ENCODE data around the gene SLC41A3.

DNA sequence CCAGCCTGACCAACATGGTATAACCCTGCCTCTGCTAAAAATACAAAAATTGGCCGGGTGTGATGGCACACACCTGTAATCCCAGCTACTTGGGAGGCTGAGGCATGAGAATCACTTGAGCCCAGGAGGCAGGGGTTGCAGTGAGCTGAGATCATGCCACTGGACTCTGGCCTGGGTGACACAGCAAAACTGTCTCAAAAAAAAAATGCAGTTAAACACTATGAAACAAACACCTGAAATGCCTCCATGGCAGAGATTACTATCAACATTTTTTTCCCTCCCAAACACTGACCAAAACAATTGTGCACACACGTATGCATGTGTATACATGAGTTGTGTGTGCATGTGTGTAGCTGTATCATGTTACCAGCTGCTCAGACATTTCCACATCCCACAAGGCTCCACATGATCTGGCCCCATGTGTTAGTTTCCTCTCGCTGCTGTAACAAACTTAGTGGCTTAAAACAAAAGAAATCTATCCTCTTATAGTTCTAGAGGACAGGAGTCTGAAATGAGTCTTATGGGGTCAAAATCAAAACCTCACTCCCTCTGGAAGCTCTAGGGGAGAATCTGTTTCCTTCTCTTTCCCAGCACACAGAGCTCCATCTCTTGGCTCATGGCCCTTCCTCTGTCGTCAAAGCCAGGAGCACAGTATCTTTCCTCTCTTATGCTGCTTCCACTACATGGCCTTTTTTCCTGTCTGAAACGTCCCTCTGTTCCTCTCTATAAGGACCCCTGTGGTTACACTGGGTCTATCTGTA is 34.5 kb downstream of the SLC41A3 start:
- no peak for TF ChIP-seq GABPA (IDR thresholded peaks at IDR 0.05; ENCODE audit: borderline replicate concordance, insufficient read depth, low read length)
- TF ChIP-seq, protein P1, sequence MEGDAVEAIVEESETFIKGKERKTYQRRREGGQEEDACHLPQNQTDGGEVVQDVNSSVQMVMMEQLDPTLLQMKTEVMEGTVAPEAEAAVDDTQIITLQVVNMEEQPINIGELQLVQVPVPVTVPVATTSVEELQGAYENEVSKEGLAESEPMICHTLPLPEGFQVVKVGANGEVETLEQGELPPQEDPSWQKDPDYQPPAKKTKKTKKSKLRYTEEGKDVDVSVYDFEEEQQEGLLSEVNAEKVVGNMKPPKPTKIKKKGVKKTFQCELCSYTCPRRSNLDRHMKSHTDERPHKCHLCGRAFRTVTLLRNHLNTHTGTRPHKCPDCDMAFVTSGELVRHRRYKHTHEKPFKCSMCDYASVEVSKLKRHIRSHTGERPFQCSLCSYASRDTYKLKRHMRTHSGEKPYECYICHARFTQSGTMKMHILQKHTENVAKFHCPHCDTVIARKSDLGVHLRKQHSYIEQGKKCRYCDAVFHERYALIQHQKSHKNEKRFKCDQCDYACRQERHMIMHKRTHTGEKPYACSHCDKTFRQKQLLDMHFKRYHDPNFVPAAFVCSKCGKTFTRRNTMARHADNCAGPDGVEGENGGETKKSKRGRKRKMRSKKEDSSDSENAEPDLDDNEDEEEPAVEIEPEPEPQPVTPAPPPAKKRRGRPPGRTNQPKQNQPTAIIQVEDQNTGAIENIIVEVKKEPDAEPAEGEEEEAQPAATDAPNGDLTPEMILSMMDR (IDR thresholded peaks at IDR 0.05; ENCODE audit: control extremely low read depth in 1 of 3, insufficient read depth in 1 of 3, low read depth in 1 of 3, low read length in 3 of 3) = no peak
- no peak for TF ChIP-seq POLR2AphosphoS5 (IDR thresholded peaks at IDR 0.05; ENCODE audit: low read depth, low read length)
- no peak for TF ChIP-seq RNF2 (IDR thresholded peaks at IDR 0.05; ENCODE audit: borderline replicate concordance, low read depth, low read length, missing control alignments, poor library complexity, severe bottlenecking)
- TF ChIP-seq POLR2A (IDR thresholded peaks at IDR 0.05; ENCODE audit: control extremely low read depth in 1 of 2, low read depth in 2 of 2, low read length in 2 of 2) = no peak
- no peak for TF ChIP-seq CREB1 (IDR thresholded peaks at IDR 0.05)
- no peak for TF ChIP-seq EP300 (IDR thresholded peaks at IDR 0.05; ENCODE audit: borderline replicate concordance in 1 of 2, low read depth in 2 of 2, low read length in 2 of 2)
- TF ChIP-seq SIRT6 (IDR thresholded peaks at IDR 0.05; ENCODE audit: low read length) = no peak
- no peak for TF ChIP-seq EZH2 (IDR thresholded peaks at IDR 0.05; ENCODE audit: low read depth, low read length, severe bottlenecking)
- TF ChIP-seq RXRA (IDR thresholded peaks at IDR 0.05; ENCODE audit: insufficient read depth, low read depth, low read length) = no peak
- TF ChIP-seq SP2 (IDR thresholded peaks at IDR 0.05; ENCODE audit: low read length) = no peak
- TF ChIP-seq USF2 (IDR thresholded peaks at IDR 0.05; ENCODE audit: low read length) = no peak
- TF ChIP-seq EGR1 (IDR thresholded peaks at IDR 0.05; ENCODE audit: borderline replicate concordance, low read depth, low read length) = no peak
